Body of pancreas (tissue), 4 donors: Measurements from ENCODE around the gene SLC7A6. TPM values are rescaled to one million over a fixed set of nuclear protein-coding genes. Genes with fewer than 3 reads are reported as not detected.
A peak's percentile ranks its signal among the peaks of the same experiment; 100 is the strongest.

Experiments used
- ATAC-seq: fragments of 150-250 bp; one replicate; pipeline ENCODE4 v1.9.1; 2016
- DNase-seq, 4 donors: peaks; one replicate each; pipeline ENCODE4 v3.0.0-alpha.2; 2019
- H3K27ac ChIP-seq, 4 donors: fragments of 200-600 bp; sonication (generic); 1 replicate in 3 of 4; 2 replicates in 1 of 4; pipeline versions ENCODE4 v1.5.1 to v1.6.1; 2016 to 2019; ENCODE audit warnings: mild to moderate bottlenecking in 1 of 4, mixed read lengths in 1 of 4, moderate library complexity in 1 of 4
- H3K27me3 ChIP-seq, 2 donors: fragments of 200-600 bp; sonication (generic); one replicate each; pipeline ENCODE4 v1.6.0; 2016; ENCODE audit warnings: mild to moderate bottlenecking in 1 of 2
- H3K36me3 ChIP-seq, 2 donors: fragments of 200-600 bp; sonication (generic); replicated peaks in 1 of 2; 2 replicates each; pipeline ENCODE4 v1.5.1; 2016; ENCODE audit warnings: low read depth in 2 of 2; ENCODE audit not compliant: insufficient read depth in 1 of 2
- H3K4me1 ChIP-seq: fragments of 200-600 bp; sonication (generic); one replicate; pipeline ENCODE4 v1.6.0; 2016
- H3K4me3 ChIP-seq, 2 donors: fragments of 200-600 bp; sonication (generic); 1 replicate in 1 of 2; 2 replicates in 1 of 2; pipeline ENCODE4 v1.5.1; 2016 to 2019
- H3K9me3 ChIP-seq, 3 donors: fragments of 200-600 bp; sonication (generic); 1 replicate in 2 of 3; 2 replicates in 1 of 3; pipeline ENCODE4 v1.5.1; 2016
- CTCF ChIP-seq, 7 experiments: fragments of 450-650 bp in 4 of 7; fragments of 200-600 bp in 3 of 7; sonication (generic) in 3 of 7; IDR thresholded peaks; one replicate each; pipeline ENCODE4 v1.5.1; 2016 to 2019; ENCODE audit warnings: antibody characterized with exemption in 7 of 7
- POLR2A ChIP-seq, 3 donors: fragments of 450-650 bp; IDR thresholded peaks; one replicate each; pipeline ENCODE4 v1.6.1; 2016; ENCODE audit warnings: antibody characterized with exemption in 3 of 3, mild to moderate bottlenecking in 2 of 3
- WGBS, 2 donors: methylation state at CpG; one replicate each; pipeline ENCODE4 v1.1.5; 2017; 5-methylcytosine and 5-hydroxymethylcytosine counted together
- intact Hi-C: fragments of 100-400 bp; cut with DNase I; formaldehyde crosslinking; loops from one replicate; pipeline ENCODE4 v1.15.1; 2023
- total RNA-seq, 2 donors: library from RNA; depleted of rRNA; stranded (reverse); fragments of >200 nt; gene quantifications; one replicate each; pipeline ENCODE4 v1.1.0, GENCODE V29; 2016

SLC7A6 gene
- total RNA-seq, 2 donors from 2014 or later: 10.9 to 23.4 TPM

DNA sequence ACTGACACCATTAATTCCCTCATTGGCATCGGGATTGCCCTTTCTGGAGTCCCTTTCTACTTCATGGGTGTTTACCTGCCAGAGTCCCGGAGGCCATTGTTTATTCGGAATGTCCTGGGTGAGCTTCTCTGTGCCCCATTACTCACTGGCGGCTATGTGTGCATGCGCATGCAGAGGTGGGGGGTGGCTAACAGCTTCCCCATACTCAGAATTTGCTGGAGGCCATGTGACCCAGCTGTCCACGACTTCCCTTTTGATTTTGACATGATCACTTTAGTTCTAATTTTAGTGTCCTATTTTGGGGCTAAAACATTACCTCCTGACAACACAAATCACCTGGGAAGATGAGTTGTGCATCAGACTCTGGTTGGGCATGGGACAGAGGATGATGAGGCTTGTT, 32.4 kb downstream of the SLC7A6 start:
- intact Hi-C loops: no loop called here
- Histone ChIP-seq H3K4me3 (no peak overlapping the region), H3K27ac (peak overlapping the region in 1 of 4 donors; percentile 23), H3K9me3 (no peaks in the 10 kb centered on the region), H3K4me1 (peaks cover 15% of the 10 kb centered on the region), H3K27me3 (no peaks in the 10 kb centered on the region), H3K36me3 (peaks cover 0 to 16% of the 10 kb centered on the region in 2 donors)
- DNase-seq: peak in 1 of 4 donors; percentile 19
- no peak for ATAC-seq
- no peak for TF ChIP-seq CTCF (IDR thresholded peaks at IDR 0.05)
- TF ChIP-seq POLR2A (IDR thresholded peaks at IDR 0.05): no peak
- 59 to 72% methylated on average over 6 of the region's 6 CpGs for WGBS, 2 donors

GRCh38 chr16:68297908-68298307, 33.6 kb downstream of the SLC7A6 start:
- Histone ChIP-seq H3K4me1 (peaks cover 15% of the 10 kb centered on the region), H3K27me3 (no peaks in the 10 kb centered on the region), H3K9me3 (no peaks in the 10 kb centered on the region), H3K27ac (no peak overlapping the region), H3K4me3 (no peak overlapping the region), H3K36me3 (peaks cover 0 to 26% of the 10 kb centered on the region in 2 donors)
- TF ChIP-seq CTCF (IDR thresholded peaks at IDR 0.05) (no peak), POLR2A (IDR thresholded peaks at IDR 0.05) (no peak)
- DNase-seq (peak in 1 of 4 donors; percentile 18), ATAC-seq (no peak)
- intact Hi-C loops: no loop called here
- WGBS, 2 donors: 52 to 53% methylated on average over 3 of the region's 3 CpGs

- WGBS, 2 donors: 67 to 85% methylated on average over 1 to 3 of the region's 3 CpGs
- ATAC-seq (no peak), DNase-seq (no peak)
- Histone ChIP-seq H3K4me1 (peaks cover 15% of the 10 kb centered on the region), H3K27me3 (no peaks in the 10 kb centered on the region), H3K9me3 (no peaks in the 10 kb centered on the region), H3K4me3 (no peak overlapping the region), H3K27ac (no peak overlapping the region), H3K36me3 (peaks cover 0 to 29% of the 10 kb centered on the region in 2 donors)
- intact Hi-C loops: no loop called here
- TF ChIP-seq POLR2A (IDR thresholded peaks at IDR 0.05) (no peak), CTCF (IDR thresholded peaks at IDR 0.05) (no peak)
These were observed 34.0 kb downstream of the SLC7A6 start for GRCh38 chr16:68298312-68298711.

GRCh38 chr16:68298907-68299561, 34.7 kb downstream of the SLC7A6 start:
- DNase-seq (peak in 3 of 4 donors; percentile 23 to 29 (median 24)), ATAC-seq (no peak)
- intact Hi-C loops: no loop called here
- Histone ChIP-seq H3K27ac (no peak overlapping the region), H3K4me3 (no peak overlapping the region), H3K36me3 (peaks cover 0 to 33% of the 10 kb centered on the region in 2 donors), H3K27me3 (no peaks in the 10 kb centered on the region), H3K9me3 (no peaks in the 10 kb centered on the region), H3K4me1 (peaks cover 15% of the 10 kb centered on the region)
- 57 to 80% methylated on average over 1 to 5 of the region's 5 CpGs for WGBS, 2 donors
- TF ChIP-seq CTCF (IDR thresholded peaks at IDR 0.05): no peak
- TF ChIP-seq POLR2A (IDR thresholded peaks at IDR 0.05): no peak
